H1 (cell line): Measurements from ENCODE around the gene RANBP17. TPM values are rescaled to one million over a fixed set of nuclear protein-coding genes. Genes with fewer than 3 reads are reported as not detected.

Source experiments
- SIN3A ChIP-seq, 2 experiments: IDR thresholded peaks in 1 of 2; conservative IDR thresholded peaks in 1 of 2; 2 replicates each; pipeline ENCODE4 v1.6.1; 2011 to 2012; ENCODE audit warnings: low read length in 2 of 2, improper control_type of control experiment in 1 of 2, low read depth in 1 of 2, mild to moderate bottlenecking in 1 of 2
- TCF12 ChIP-seq: IDR thresholded peaks from 2 replicates; pipeline ENCODE4 v1.6.1; 2011; ENCODE audit warnings: low read depth, mild to moderate bottlenecking, low read length
- polyA plus RNA-seq, 7 experiments: library from polyadenylated mRNA; depleted of rRNA in 3 of 7; stranded (reverse) in 5 of 7; unstranded in 2 of 7; fragments of >200 nt in 5 of 7; fragments of 200-250 nt in 2 of 7; gene quantifications; 1 replicate in 5 of 7; 2 replicates in 1 of 7; 4 replicates in 1 of 7; pipeline versions ENCODE4 v1.2.1 to v1.2.3, GENCODE V29; 2011 to 2013; ENCODE audit warnings: missing spikeins in 2 of 7, mixed read lengths in 2 of 7
- total RNA-seq: library from RNA; stranded (reverse); fragmentation: NEBNext Ultra II Directional; extraction: Animal tissue kit (Norgen Biotek cat#: 25700); gene quantifications from 2 replicates; pipeline ENCODE4 v1.2.1, GENCODE V29; 2021
- TF ChIP-seq, protein P1 (sequence below): fragments of 300-600 bp; sonication (generic); IDR thresholded peaks from 2 replicates; pipeline ENCODE4 v1.7.1; 2012; ENCODE audit warnings: low read length, moderate library complexity, mild to moderate bottlenecking, inconsistent platforms; ENCODE audit not compliant: insufficient replicate concordance

RANBP17 gene
- total and polyA plus RNA-seq, 2 of the 8 experiments (the other 6 are each of a cell fraction or from before 2014, with no cell fraction given) = 8.6 to 21.3 TPM

DNA sequence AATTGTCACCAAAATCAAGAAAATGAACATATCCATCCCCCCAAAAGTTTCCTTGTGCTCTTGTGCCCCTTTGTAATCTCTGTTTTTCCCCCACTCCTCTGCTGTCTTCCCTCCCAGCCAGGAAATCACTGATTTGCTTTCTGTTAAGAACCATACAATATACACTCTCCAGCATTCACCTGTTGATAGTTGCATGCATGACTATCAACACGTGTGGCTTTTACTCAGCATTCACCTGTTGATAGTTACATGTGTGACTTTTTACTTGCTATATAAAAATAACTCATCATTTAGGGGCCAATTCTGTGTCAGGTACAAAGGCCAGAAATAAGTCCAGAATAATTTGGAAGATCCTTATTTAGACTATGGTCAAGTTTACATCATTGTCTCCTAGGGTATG is 6.0 kb downstream of the RANBP17 start (continued):
- TF ChIP-seq, protein P1, sequence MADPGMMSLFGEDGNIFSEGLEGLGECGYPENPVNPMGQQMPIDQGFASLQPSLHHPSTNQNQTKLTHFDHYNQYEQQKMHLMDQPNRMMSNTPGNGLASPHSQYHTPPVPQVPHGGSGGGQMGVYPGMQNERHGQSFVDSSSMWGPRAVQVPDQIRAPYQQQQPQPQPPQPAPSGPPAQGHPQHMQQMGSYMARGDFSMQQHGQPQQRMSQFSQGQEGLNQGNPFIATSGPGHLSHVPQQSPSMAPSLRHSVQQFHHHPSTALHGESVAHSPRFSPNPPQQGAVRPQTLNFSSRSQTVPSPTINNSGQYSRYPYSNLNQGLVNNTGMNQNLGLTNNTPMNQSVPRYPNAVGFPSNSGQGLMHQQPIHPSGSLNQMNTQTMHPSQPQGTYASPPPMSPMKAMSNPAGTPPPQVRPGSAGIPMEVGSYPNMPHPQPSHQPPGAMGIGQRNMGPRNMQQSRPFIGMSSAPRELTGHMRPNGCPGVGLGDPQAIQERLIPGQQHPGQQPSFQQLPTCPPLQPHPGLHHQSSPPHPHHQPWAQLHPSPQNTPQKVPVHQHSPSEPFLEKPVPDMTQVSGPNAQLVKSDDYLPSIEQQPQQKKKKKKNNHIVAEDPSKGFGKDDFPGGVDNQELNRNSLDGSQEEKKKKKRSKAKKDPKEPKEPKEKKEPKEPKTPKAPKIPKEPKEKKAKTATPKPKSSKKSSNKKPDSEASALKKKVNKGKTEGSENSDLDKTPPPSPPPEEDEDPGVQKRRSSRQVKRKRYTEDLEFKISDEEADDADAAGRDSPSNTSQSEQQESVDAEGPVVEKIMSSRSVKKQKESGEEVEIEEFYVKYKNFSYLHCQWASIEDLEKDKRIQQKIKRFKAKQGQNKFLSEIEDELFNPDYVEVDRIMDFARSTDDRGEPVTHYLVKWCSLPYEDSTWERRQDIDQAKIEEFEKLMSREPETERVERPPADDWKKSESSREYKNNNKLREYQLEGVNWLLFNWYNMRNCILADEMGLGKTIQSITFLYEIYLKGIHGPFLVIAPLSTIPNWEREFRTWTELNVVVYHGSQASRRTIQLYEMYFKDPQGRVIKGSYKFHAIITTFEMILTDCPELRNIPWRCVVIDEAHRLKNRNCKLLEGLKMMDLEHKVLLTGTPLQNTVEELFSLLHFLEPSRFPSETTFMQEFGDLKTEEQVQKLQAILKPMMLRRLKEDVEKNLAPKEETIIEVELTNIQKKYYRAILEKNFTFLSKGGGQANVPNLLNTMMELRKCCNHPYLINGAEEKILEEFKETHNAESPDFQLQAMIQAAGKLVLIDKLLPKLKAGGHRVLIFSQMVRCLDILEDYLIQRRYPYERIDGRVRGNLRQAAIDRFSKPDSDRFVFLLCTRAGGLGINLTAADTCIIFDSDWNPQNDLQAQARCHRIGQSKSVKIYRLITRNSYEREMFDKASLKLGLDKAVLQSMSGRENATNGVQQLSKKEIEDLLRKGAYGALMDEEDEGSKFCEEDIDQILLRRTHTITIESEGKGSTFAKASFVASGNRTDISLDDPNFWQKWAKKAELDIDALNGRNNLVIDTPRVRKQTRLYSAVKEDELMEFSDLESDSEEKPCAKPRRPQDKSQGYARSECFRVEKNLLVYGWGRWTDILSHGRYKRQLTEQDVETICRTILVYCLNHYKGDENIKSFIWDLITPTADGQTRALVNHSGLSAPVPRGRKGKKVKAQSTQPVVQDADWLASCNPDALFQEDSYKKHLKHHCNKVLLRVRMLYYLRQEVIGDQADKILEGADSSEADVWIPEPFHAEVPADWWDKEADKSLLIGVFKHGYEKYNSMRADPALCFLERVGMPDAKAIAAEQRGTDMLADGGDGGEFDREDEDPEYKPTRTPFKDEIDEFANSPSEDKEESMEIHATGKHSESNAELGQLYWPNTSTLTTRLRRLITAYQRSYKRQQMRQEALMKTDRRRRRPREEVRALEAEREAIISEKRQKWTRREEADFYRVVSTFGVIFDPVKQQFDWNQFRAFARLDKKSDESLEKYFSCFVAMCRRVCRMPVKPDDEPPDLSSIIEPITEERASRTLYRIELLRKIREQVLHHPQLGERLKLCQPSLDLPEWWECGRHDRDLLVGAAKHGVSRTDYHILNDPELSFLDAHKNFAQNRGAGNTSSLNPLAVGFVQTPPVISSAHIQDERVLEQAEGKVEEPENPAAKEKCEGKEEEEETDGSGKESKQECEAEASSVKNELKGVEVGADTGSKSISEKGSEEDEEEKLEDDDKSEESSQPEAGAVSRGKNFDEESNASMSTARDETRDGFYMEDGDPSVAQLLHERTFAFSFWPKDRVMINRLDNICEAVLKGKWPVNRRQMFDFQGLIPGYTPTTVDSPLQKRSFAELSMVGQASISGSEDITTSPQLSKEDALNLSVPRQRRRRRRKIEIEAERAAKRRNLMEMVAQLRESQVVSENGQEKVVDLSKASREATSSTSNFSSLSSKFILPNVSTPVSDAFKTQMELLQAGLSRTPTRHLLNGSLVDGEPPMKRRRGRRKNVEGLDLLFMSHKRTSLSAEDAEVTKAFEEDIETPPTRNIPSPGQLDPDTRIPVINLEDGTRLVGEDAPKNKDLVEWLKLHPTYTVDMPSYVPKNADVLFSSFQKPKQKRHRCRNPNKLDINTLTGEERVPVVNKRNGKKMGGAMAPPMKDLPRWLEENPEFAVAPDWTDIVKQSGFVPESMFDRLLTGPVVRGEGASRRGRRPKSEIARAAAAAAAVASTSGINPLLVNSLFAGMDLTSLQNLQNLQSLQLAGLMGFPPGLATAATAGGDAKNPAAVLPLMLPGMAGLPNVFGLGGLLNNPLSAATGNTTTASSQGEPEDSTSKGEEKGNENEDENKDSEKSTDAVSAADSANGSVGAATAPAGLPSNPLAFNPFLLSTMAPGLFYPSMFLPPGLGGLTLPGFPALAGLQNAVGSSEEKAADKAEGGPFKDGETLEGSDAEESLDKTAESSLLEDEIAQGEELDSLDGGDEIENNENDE = no peak
- TF ChIP-seq TCF12 (no peak), SIN3A (conservative IDR thresholded peaks at IDR 0.05 in 1 of 2, IDR thresholded peaks at IDR 0.05 in 1 of 2; ENCODE audit: low read depth in 1 of 2, low read length in 2 of 2) (no peak)
